ENCODE data around the gene LIPG.

GRCh38 chr18:49623571-49623970, 61.7 kb downstream of the LIPG start:
- TF ChIP-seq CTCF (IDR thresholded peaks at IDR 0.05) = no peak
- TF ChIP-seq POLR2A (IDR thresholded peaks at IDR 0.05) = no peak
